HepG2 (cell line): ENCODE measurements around the gene PPP1R3C. TPM values are rescaled to one million over a fixed set of nuclear protein-coding genes. Genes with fewer than 3 reads are reported as not detected.
A peak's percentile ranks its signal among the peaks of the same experiment; 100 is the strongest.

Source experiments
- ATRX ChIP-seq: sonication (generic); formaldehyde crosslinking; IDR thresholded peaks from 2 replicates; pipeline ENCODE4 v1.4.0; 2020; ENCODE audit warnings: missing genetic modification reagents, borderline replicate concordance
- DMAP1 ChIP-seq: IDR thresholded peaks from 2 replicates; pipeline ENCODE4 v1.6.1; 2016
- GATA4 ChIP-seq: sonication (generic); IDR thresholded peaks from 2 replicates; pipeline ENCODE4 v1.6.1; 2016; ENCODE audit warnings: antibody characterized with exemption, low read depth, borderline replicate concordance
- KDM5B ChIP-seq: sonication (generic); formaldehyde crosslinking; IDR thresholded peaks from 2 replicates; pipeline ENCODE4 v1.4.0; 2020; ENCODE audit warnings: missing genetic modification reagents, mild to moderate bottlenecking, borderline replicate concordance
- PHF5A ChIP-seq: IDR thresholded peaks from one replicate; pipeline ENCODE4 v1.6.1; 2018; ENCODE audit warnings: low read depth, missing genetic modification reagents; ENCODE audit not compliant: unreplicated experiment
- SIN3A ChIP-seq: IDR thresholded peaks from 2 replicates; pipeline ENCODE4 v1.6.1; 2011; ENCODE audit warnings: low read depth, mild to moderate bottlenecking, control low read depth, low read length, borderline replicate concordance
- SMARCE1 ChIP-seq: fragments of 450-650 bp; IDR thresholded peaks from 2 replicates; pipeline ENCODE4 v1.6.1; 2017; ENCODE audit warnings: borderline replicate concordance
- TBL1XR1 ChIP-seq: fragments of 150-350 bp; IDR thresholded peaks from 2 replicates; pipeline ENCODE4 v1.6.1; 2014; ENCODE audit warnings: borderline replicate concordance, low read length; ENCODE audit not compliant: partially characterized antibody
- ZC3H13 ChIP-seq: sonication (generic); formaldehyde crosslinking; IDR thresholded peaks from 2 replicates; pipeline ENCODE4 v1.8.1; 2023; ENCODE audit warnings: mild to moderate bottlenecking, missing genetic modification reagents, moderate library complexity
- ZNF136 ChIP-seq: sonication (generic); formaldehyde crosslinking; IDR thresholded peaks from 2 replicates; pipeline ENCODE4 v1.8.1; 2022; ENCODE audit warnings: low read depth, mild to moderate bottlenecking, moderate library complexity, missing genetic modification reagents
- ZNF138 ChIP-seq: sonication (generic); formaldehyde crosslinking; IDR thresholded peaks from 2 replicates; pipeline ENCODE4 v1.5.0; 2020; ENCODE audit warnings: mild to moderate bottlenecking, low read depth, missing genetic modification reagents
- ZNF251 ChIP-seq: sonication (generic); formaldehyde crosslinking; IDR thresholded peaks from 2 replicates; pipeline ENCODE4 v1.9.0; 2021; ENCODE audit warnings: mild to moderate bottlenecking, missing genetic modification reagents
- ZNF331 ChIP-seq: sonication (generic); formaldehyde crosslinking; IDR thresholded peaks from 2 replicates; pipeline ENCODE4 v1.4.0; 2020; ENCODE audit warnings: missing genetic modification reagents
- ZNF543 ChIP-seq: sonication (generic); formaldehyde crosslinking; IDR thresholded peaks from 2 replicates; pipeline ENCODE4 v1.4.0; 2020; ENCODE audit warnings: mild to moderate bottlenecking, missing genetic modification reagents
- ZNF557 ChIP-seq: sonication (generic); formaldehyde crosslinking; IDR thresholded peaks from 2 replicates; pipeline ENCODE4 v1.4.0; 2020; ENCODE audit warnings: missing genetic modification reagents
- ZNF678 ChIP-seq: sonication (generic); formaldehyde crosslinking; IDR thresholded peaks from 2 replicates; pipeline ENCODE4 v1.4.0; 2020; ENCODE audit warnings: mild to moderate bottlenecking, missing genetic modification reagents
- ZNF737 ChIP-seq: sonication (generic); formaldehyde crosslinking; IDR thresholded peaks from 2 replicates; pipeline ENCODE4 v1.5.0; 2020; ENCODE audit warnings: missing genetic modification reagents, mild to moderate bottlenecking, borderline replicate concordance
- ZNF841 ChIP-seq: sonication (generic); formaldehyde crosslinking; IDR thresholded peaks from 2 replicates; pipeline ENCODE4 v1.8.1; 2023; ENCODE audit warnings: missing genetic modification reagents, borderline replicate concordance
- polyA plus RNA-seq, 8 experiments: library from polyadenylated mRNA; depleted of rRNA in 3 of 8; stranded (reverse) in 7 of 8; unstranded in 1 of 8; fragments of >200 nt; fragmentation: Illumina TruSeq in 4 of 8; extraction: Trizol in 4 of 8; gene quantifications; 2 replicates each; pipeline versions ENCODE4 v1.2.1 to v1.2.3, GENCODE V29; 2011 to 2016; ENCODE audit warnings: low read depth in 4 of 8, missing spikeins in 1 of 8, mixed read lengths in 1 of 8; ENCODE audit not compliant: insufficient read depth in 1 of 8
- total RNA-seq, 5 experiments: library from RNA; depleted of rRNA; stranded (reverse); fragments of >200 nt; fragmentation: Illumina TruSeq; extraction: Trizol; gene quantifications; 2 replicates each; pipeline ENCODE4 v1.2.3, GENCODE V29; 2016; ENCODE audit warnings: low read depth in 1 of 5
- TF ChIP-seq, protein P1 (sequence below): sonication (generic); formaldehyde crosslinking; IDR thresholded peaks from 2 replicates; pipeline ENCODE4 v1.8.0; 2022; ENCODE audit warnings: mild to moderate bottlenecking, missing genetic modification reagents, borderline replicate concordance
- TF ChIP-seq, protein P2 (sequence below): sonication (generic); formaldehyde crosslinking; IDR thresholded peaks from 2 replicates; pipeline ENCODE4 v1.5.1; 2020; ENCODE audit warnings: missing genetic modification reagents, mild to moderate bottlenecking, borderline replicate concordance
- TF ChIP-seq, protein P3 (sequence below): sonication (generic); formaldehyde crosslinking; IDR thresholded peaks from 2 replicates; pipeline ENCODE4 v1.4.0; 2020; ENCODE audit warnings: missing genetic modification reagents
- TF ChIP-seq, protein P4 (sequence below), 2 experiments: sonication (generic) in 1 of 2; formaldehyde crosslinking in 1 of 2; IDR thresholded peaks; 2 replicates each; pipeline versions ENCODE4 v1.5.1 to v1.6.1; 2011 to 2020; ENCODE audit warnings: borderline replicate concordance in 1 of 2, low read depth in 1 of 2, low read length in 1 of 2, mild to moderate bottlenecking in 1 of 2, missing genetic modification reagents in 1 of 2, moderate library complexity in 1 of 2

The PPP1R3C gene
- total and polyA plus RNA-seq, 2 of the 13 experiments (the other 11 are each of a cell fraction or from before 2014, with no cell fraction given): 13.3 to 14.8 TPM

DNA sequence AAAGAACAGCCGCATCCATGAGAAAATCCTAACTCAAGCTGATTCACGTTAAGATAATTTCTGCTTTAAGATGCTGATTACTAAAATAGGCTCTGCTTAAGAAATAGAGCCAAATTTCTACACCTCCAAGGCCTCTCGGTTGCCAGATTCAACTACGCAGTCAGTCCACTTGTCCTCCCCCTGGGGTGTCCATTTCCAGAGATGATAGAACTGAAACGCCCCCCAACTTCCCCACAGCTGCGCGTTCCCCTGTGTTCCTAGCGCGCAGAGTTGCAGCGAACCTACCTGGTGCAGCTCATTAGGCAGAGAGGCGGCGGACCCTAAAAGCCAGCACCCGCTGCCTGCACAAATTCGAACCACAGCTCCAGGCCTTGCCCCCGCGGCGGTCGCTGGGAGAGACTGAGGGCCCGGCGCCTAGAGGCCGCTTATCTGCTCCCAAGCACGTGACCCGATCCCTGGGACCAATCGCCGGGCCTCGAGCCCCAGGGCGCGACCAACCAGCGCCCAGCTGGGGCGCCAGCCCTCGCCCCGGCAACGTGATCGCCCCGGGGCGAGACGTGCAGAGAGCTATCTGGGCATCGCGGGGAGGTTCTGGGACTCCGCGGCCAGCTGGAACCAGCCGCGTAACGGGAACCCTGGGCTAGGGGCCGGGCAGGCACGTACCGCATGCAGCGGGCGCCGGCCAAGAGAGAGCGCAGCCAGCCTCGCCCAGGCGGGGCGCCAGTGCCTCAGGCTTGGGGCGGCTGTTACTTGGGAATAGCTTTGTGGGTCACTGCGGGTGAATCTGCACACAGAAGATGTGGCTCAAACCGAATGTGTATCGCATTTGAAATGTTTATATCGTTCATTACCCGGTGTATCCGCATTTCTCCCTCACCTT, at the start of gene PPP1R3C (continued):
- TF ChIP-seq ZNF331: peak; percentile 79
- peak; percentile 96 for TF ChIP-seq ZNF138 (CRISPR knock-in tag)
- peak; percentile 80; the same call in 1 of the 2 replicates for TF ChIP-seq ZNF557
- peak; percentile 69; the same call in 1 of the 2 replicates for TF ChIP-seq SIN3A
- TF ChIP-seq, protein P1, sequence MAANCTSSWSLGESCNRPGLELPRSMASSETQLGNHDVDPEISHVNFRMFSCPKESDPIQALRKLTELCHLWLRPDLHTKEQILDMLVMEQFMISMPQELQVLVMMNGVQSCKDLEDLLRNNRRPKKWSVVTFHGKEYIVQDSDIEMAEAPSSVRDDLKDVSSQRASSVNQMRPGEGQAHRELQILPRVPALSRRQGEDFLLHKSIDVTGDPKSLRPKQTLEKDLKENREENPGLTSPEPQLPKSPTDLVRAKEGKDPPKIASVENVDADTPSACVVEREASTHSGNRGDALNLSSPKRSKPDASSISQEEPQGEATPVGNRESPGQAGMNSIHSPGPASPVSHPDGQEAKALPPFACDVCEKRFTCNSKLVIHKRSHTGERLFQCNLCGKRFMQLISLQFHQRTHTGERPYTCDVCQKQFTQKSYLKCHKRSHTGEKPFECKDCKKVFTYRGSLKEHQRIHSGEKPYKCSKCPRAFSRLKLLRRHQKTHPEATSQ (CRISPR knock-in tag): peak; percentile 98
- TF ChIP-seq ZC3H13: peak; percentile 97
- peak; percentile 90 for TF ChIP-seq ZNF678
- no peak for TF ChIP-seq ATRX (CRISPR knock-in tag)
- no peak for TF ChIP-seq ZNF251 (CRISPR knock-in tag)
- peak; percentile 96 for TF ChIP-seq ZNF543
- TF ChIP-seq, protein P2, sequence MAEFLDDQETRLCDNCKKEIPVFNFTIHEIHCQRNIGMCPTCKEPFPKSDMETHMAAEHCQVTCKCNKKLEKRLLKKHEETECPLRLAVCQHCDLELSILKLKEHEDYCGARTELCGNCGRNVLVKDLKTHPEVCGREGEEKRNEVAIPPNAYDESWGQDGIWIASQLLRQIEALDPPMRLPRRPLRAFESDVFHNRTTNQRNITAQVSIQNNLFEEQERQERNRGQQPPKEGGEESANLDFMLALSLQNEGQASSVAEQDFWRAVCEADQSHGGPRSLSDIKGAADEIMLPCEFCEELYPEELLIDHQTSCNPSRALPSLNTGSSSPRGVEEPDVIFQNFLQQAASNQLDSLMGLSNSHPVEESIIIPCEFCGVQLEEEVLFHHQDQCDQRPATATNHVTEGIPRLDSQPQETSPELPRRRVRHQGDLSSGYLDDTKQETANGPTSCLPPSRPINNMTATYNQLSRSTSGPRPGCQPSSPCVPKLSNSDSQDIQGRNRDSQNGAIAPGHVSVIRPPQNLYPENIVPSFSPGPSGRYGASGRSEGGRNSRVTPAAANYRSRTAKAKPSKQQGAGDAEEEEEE (CRISPR knock-in tag): peak; percentile 36; the same call in 1 of the 2 replicates
- peak; percentile 80; the same call in 1 of the 2 replicates for TF ChIP-seq ZNF841 (CRISPR knock-in tag)
- TF ChIP-seq ZNF136 (CRISPR knock-in tag): peak; percentile 98
- peak; percentile 86; the same call in 1 of the 2 replicates for TF ChIP-seq DMAP1 (CRISPR knock-in tag)
- TF ChIP-seq ZNF737: peak; percentile 96
- TF ChIP-seq GATA4: peak; percentile 92
- TF ChIP-seq SMARCE1: no peak
- TF ChIP-seq KDM5B (CRISPR knock-in tag): peak; percentile 95; the same call in 1 of the 2 replicates
- TF ChIP-seq, protein P3, sequence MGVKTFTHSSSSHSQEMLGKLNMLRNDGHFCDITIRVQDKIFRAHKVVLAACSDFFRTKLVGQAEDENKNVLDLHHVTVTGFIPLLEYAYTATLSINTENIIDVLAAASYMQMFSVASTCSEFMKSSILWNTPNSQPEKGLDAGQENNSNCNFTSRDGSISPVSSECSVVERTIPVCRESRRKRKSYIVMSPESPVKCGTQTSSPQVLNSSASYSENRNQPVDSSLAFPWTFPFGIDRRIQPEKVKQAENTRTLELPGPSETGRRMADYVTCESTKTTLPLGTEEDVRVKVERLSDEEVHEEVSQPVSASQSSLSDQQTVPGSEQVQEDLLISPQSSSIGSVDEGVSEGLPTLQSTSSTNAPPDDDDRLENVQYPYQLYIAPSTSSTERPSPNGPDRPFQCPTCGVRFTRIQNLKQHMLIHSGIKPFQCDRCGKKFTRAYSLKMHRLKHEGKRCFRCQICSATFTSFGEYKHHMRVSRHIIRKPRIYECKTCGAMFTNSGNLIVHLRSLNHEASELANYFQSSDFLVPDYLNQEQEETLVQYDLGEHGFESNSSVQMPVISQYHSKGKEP (CRISPR knock-in tag): 0 out of 2 replicates have a peak, but pooled peaks have one; percentile 21
- TF ChIP-seq PHF5A (CRISPR knock-in tag): peak; percentile 92
- TF ChIP-seq, protein P4, sequence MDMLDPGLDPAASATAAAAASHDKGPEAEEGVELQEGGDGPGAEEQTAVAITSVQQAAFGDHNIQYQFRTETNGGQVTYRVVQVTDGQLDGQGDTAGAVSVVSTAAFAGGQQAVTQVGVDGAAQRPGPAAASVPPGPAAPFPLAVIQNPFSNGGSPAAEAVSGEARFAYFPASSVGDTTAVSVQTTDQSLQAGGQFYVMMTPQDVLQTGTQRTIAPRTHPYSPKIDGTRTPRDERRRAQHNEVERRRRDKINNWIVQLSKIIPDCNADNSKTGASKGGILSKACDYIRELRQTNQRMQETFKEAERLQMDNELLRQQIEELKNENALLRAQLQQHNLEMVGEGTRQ (IDR thresholded peaks at IDR 0.05; ENCODE audit: low read depth, low read length): peak; percentile 85
- TF ChIP-seq, protein P4 (CRISPR knock-in tag; IDR thresholded peaks at IDR 0.05; ENCODE audit: borderline replicate concordance): peak; percentile 95
- TF ChIP-seq TBL1XR1: no peak
